Neural cell (in vitro differentiated cells): ENCODE measurements around the gene PKNOX1. TPM values are rescaled to one million over a fixed set of nuclear protein-coding genes. Genes with fewer than 3 reads are reported as not detected.
"Not testable (repeated sequence)": the region's sequence is repeated elsewhere in the genome, so short reads cannot be mapped to it uniquely, and the experiment has no call there.

Source experiments
- H2AFZ ChIP-seq: fragments of 200-600, 300-800 bp; sonication (generic), shearing (Covaris generic); 2 replicates; pipeline ENCODE4 v1.6.0; 2014; ENCODE audit warnings: low read depth, mild to moderate bottlenecking, antibody characterized with exemption, low read length, moderate library complexity
- H3F3A ChIP-seq: fragments of 200-600 bp; shearing (Covaris generic); 2 replicates; pipeline ENCODE4 v1.6.1; 2016; ENCODE audit warnings: mild to moderate bottlenecking, moderate library complexity, mixed read lengths, antibody characterized with exemption, low read length; ENCODE audit not compliant: insufficient read depth, poor library complexity, severe bottlenecking
- H3K27ac ChIP-seq: fragments of 200-600, 300-800 bp; sonication (generic), shearing (Covaris generic); 2 replicates; pipeline ENCODE4 v1.5.1; 2014; ENCODE audit warnings: mild to moderate bottlenecking, low read length, moderate library complexity
- H3K27me3 ChIP-seq: fragments of 300-800, 200-600 bp; sonication (generic), shearing (Covaris generic); 2 replicates; pipeline ENCODE4 v1.6.0; 2014; ENCODE audit warnings: mild to moderate bottlenecking, low read depth, low read length, moderate library complexity; ENCODE audit not compliant: insufficient read depth
- H3K36me3 ChIP-seq: fragments of 300-800, 200-600 bp; sonication (generic), shearing (Covaris generic); 2 replicates; pipeline ENCODE4 v1.5.1; 2014; ENCODE audit warnings: mild to moderate bottlenecking, antibody characterized with exemption, low read length, moderate library complexity; ENCODE audit not compliant: insufficient read depth
- H3K4me2 ChIP-seq: fragments of 300-800, 200-600 bp; sonication (generic), shearing (Covaris generic); 2 replicates; pipeline ENCODE4 v1.6.0; 2014; ENCODE audit warnings: mild to moderate bottlenecking, low read length
- H3K4me3 ChIP-seq: fragments of 300-800, 200-600 bp; sonication (generic), shearing (Covaris generic); 2 replicates; pipeline ENCODE4 v1.5.1; 2014; ENCODE audit warnings: mild to moderate bottlenecking, low read length, moderate library complexity
- H3K79me2 ChIP-seq: fragments of 200-600 bp; shearing (Covaris generic); replicated peaks from 2 replicates; pipeline ENCODE4 v1.6.0; 2014; ENCODE audit warnings: mild to moderate bottlenecking, low read length, moderate library complexity; ENCODE audit not compliant: insufficient read depth
- H3K9ac ChIP-seq: fragments of 300-800, 200-600 bp; sonication (generic), shearing (Covaris generic); 2 replicates; pipeline ENCODE4 v1.6.1; 2016; ENCODE audit warnings: mild to moderate bottlenecking, low read length, mixed read lengths
- H3K9me2 ChIP-seq: fragments of 200-600 bp; shearing (Covaris generic); 2 replicates; pipeline ENCODE4 v1.6.1; 2016; ENCODE audit warnings: mild to moderate bottlenecking, low read length, mixed read lengths; ENCODE audit not compliant: insufficient read depth
- H3K9me3 ChIP-seq: fragments of 200-600, 300-800 bp; sonication (generic), shearing (Covaris generic); 2 replicates; pipeline ENCODE4 v1.6.1; 2016; ENCODE audit warnings: mild to moderate bottlenecking, mixed run types, low read length, moderate library complexity, mixed read lengths
- H4K20me1 ChIP-seq: fragments of 200-600 bp; shearing (Covaris generic); 2 replicates; pipeline ENCODE4 v1.6.1; 2016; ENCODE audit warnings: mild to moderate bottlenecking, mixed run types; ENCODE audit not compliant: insufficient read depth
- EP300 ChIP-seq: fragments of 450-650 bp; conservative IDR thresholded peaks from 2 replicates; pipeline ENCODE4 v1.6.1; 2014; ENCODE audit warnings: antibody characterized with exemption, mild to moderate bottlenecking, moderate library complexity; ENCODE audit not compliant: poor library complexity, severe bottlenecking
- EZH2 ChIP-seq: fragments of 200-600, 300-800 bp; shearing (Covaris generic), sonication (generic); IDR thresholded peaks from 2 replicates; pipeline ENCODE4 v1.6.1; 2014; ENCODE audit warnings: antibody characterized with exemption, low read length, borderline replicate concordance, mild to moderate bottlenecking; ENCODE audit not compliant: insufficient read depth, poor library complexity, severe bottlenecking
- MXI1 ChIP-seq: fragments of 450-650 bp; conservative IDR thresholded peaks from 2 replicates; pipeline ENCODE4 v1.6.1; 2014; ENCODE audit warnings: antibody characterized with exemption, mild to moderate bottlenecking; ENCODE audit not compliant: poor library complexity, severe bottlenecking
- POLR2AphosphoS5 ChIP-seq: IDR thresholded peaks from 2 replicates; pipeline ENCODE4 v1.6.1; 2012
- RAD21 ChIP-seq: fragments of 450-650 bp; conservative IDR thresholded peaks from 2 replicates; pipeline ENCODE4 v1.6.1; 2014; ENCODE audit warnings: antibody characterized with exemption, mild to moderate bottlenecking, moderate library complexity
- SMC3 ChIP-seq: fragments of 450-650 bp; conservative IDR thresholded peaks from 2 replicates; pipeline ENCODE4 v1.6.1; 2014; ENCODE audit warnings: antibody characterized with exemption, mild to moderate bottlenecking, moderate library complexity; ENCODE audit not compliant: poor library complexity
- TAF1 ChIP-seq: IDR thresholded peaks from 2 replicates; pipeline ENCODE4 v1.6.1; 2012; ENCODE audit warnings: low read depth
- polyA plus RNA-seq: library from polyadenylated mRNA; depleted of rRNA; stranded (reverse); fragments of >200 nt; gene quantifications from 2 replicates; pipeline ENCODE4 v1.2.3, GENCODE V29; 2014
- TF ChIP-seq, protein P1 (sequence below): fragments of 450-650 bp; IDR thresholded peaks from 2 replicates; pipeline ENCODE4 v1.5.1; 2014; ENCODE audit warnings: antibody characterized with exemption, mild to moderate bottlenecking, moderate library complexity; ENCODE audit not compliant: poor library complexity, severe bottlenecking
- TF ChIP-seq, protein P2 (sequence below): IDR thresholded peaks from 2 replicates; pipeline ENCODE4 v1.6.1; 2012; ENCODE audit warnings: borderline replicate concordance

The PKNOX1 gene
- polyA plus RNA-seq, 1 donor from 2014 or later, result 6.9 TPM

- not testable (repeated sequence) for H3K9ac ChIP-seq
These were observed 46.7 kb upstream of the PKNOX1 start for GRCh38 chr21:42927474-42928200.

GRCh38 chr21:42929969-42930368 is 44.4 kb upstream of the PKNOX1 start:
- H3K79me2 ChIP-seq, result no peaks in the 10 kb centered on the region
- no peaks in the 10 kb centered on the region for H4K20me1 ChIP-seq
- H3K4me3 ChIP-seq, result no peak overlapping the region
- H3F3A ChIP-seq, result no peaks in the 10 kb centered on the region
- H3K27me3 ChIP-seq, result no peaks in the 10 kb centered on the region
- H3K36me3 ChIP-seq, result no peaks in the 10 kb centered on the region
- H3K4me2 ChIP-seq, result no peak overlapping the region
- H3K9me3 ChIP-seq, result no peaks in the 10 kb centered on the region
- H2AFZ ChIP-seq, result no peak overlapping the region
- TF ChIP-seq SMC3 (no peak), TAF1 (no peak), EZH2 (no peak), RAD21 (no peak), EP300 (no peak), POLR2AphosphoS5 (no peak), MXI1 (no peak)
- TF ChIP-seq, protein P1, sequence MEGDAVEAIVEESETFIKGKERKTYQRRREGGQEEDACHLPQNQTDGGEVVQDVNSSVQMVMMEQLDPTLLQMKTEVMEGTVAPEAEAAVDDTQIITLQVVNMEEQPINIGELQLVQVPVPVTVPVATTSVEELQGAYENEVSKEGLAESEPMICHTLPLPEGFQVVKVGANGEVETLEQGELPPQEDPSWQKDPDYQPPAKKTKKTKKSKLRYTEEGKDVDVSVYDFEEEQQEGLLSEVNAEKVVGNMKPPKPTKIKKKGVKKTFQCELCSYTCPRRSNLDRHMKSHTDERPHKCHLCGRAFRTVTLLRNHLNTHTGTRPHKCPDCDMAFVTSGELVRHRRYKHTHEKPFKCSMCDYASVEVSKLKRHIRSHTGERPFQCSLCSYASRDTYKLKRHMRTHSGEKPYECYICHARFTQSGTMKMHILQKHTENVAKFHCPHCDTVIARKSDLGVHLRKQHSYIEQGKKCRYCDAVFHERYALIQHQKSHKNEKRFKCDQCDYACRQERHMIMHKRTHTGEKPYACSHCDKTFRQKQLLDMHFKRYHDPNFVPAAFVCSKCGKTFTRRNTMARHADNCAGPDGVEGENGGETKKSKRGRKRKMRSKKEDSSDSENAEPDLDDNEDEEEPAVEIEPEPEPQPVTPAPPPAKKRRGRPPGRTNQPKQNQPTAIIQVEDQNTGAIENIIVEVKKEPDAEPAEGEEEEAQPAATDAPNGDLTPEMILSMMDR, result no peak
- TF ChIP-seq, protein P2, sequence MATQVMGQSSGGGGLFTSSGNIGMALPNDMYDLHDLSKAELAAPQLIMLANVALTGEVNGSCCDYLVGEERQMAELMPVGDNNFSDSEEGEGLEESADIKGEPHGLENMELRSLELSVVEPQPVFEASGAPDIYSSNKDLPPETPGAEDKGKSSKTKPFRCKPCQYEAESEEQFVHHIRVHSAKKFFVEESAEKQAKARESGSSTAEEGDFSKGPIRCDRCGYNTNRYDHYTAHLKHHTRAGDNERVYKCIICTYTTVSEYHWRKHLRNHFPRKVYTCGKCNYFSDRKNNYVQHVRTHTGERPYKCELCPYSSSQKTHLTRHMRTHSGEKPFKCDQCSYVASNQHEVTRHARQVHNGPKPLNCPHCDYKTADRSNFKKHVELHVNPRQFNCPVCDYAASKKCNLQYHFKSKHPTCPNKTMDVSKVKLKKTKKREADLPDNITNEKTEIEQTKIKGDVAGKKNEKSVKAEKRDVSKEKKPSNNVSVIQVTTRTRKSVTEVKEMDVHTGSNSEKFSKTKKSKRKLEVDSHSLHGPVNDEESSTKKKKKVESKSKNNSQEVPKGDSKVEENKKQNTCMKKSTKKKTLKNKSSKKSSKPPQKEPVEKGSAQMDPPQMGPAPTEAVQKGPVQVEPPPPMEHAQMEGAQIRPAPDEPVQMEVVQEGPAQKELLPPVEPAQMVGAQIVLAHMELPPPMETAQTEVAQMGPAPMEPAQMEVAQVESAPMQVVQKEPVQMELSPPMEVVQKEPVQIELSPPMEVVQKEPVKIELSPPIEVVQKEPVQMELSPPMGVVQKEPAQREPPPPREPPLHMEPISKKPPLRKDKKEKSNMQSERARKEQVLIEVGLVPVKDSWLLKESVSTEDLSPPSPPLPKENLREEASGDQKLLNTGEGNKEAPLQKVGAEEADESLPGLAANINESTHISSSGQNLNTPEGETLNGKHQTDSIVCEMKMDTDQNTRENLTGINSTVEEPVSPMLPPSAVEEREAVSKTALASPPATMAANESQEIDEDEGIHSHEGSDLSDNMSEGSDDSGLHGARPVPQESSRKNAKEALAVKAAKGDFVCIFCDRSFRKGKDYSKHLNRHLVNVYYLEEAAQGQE, result no peak
- no peak overlapping the region for H3K27ac ChIP-seq
- H3K9ac ChIP-seq, result no peak overlapping the region
- H3K9me2 ChIP-seq, result no peaks in the 10 kb centered on the region

More at GRCh38 chr21:42927474-42928200, 46.7 kb upstream of the PKNOX1 start:
- H3K4me2 ChIP-seq, H2AFZ ChIP-seq, H3K4me3 ChIP-seq, H3K9me2 ChIP-seq, H3K79me2 ChIP-seq, H3K27me3 ChIP-seq, H4K20me1 ChIP-seq, H3K36me3 ChIP-seq, H3F3A ChIP-seq, H3K27ac ChIP-seq, H3K9me3 ChIP-seq: not testable (repeated sequence)
